Measurements from ENCODE around the gene PSG4.
"Not testable (repeated sequence)": the region's sequence is repeated elsewhere in the genome, so short reads cannot be mapped to it uniquely, and the experiment has no call there.

PSG4 gene

DNA sequence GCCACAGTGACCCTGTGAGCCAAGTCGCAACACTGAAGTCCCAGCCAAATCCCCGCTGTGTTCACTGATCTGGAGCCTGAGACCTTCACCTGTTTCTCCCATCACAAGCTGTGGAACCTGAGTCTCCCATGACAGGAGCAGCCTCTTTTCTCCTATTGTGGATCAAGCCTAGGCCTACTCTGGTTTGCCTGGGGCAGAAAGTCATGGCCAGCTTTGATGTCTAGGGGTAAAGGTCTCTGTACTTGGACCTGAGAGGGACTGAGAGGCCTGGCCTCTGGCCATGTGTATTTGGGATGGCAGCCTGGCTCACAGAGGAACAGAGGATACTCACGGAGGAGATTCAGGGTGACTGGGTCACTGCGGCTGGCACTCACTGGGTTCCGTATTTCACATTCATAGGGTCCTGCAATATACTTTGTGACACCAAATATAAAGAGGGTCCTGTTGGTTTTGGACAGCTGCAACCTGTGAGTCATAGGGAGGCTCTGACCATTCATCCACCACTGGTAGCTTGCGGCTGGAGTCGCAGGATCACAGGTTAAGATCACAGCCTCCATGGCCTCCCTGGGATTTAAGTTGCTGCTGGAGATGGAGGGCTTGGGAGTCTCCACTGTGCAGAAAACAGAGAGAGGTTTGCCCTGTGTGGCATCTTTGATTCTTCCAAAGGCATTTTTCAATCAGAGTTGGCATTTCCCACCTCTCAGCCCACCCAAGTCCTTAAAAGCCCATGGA, 7.6 kb downstream of the PSG4 start:
- DNase-seq = not testable (repeated sequence)

DNA sequence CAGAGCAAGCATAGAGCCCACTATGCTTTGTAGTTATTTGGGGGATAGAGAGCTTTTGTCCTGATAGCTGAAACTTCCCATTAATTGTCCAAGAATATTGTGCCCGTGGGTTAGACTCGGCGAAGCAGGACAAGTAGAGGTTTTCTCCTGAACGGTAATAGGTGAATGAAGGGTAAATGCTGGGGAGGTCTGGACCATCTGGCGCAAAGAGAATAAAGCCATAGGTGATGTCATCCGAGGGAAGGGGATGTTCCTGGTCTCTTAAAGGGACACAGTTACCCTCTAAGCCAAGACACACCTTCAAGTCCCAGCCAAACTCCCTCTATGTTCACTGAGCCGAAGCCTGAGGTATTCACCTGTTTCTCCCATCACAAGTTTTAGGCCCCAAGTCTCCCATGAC, 11.0 kb downstream of the PSG4 start:
- DNase-seq = not testable (repeated sequence)

DNA sequence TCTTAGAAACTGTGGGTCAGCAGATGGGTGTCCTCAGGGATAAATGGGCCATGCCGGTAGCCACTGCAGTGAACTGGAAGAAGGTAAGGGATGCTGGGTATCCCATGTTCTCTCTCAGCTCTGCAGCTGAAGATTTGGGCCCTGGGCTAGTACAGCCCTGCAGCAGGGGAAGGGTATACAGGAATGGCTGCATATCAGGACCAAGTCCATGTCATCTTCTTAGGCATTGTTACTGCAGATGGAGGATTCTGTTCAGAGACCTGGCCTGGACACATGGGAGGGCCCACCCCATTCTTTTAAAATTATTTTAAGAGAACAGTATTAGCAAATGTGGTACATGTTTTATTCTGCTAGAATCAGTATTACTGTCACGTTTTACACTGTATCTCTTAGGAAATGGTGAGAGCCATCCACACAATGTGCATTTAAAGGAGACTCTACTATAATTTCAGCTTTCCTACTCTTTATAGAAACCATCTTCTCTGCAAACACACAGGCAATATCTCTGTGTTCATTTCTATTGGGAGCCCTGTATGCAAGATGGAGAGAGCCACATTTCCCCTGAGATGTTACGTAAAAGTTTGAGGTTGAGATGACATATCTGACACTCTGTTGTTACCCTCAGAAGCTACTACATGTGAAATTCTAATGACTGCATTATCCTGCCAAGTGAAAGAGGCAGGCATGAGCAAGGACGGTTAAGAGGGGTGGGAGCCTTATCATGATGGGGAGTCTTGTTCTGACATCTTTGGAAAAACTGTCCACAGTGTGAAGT, 12.9 kb downstream of the PSG4 start:
- DNase-seq = not testable (repeated sequence)

DNA sequence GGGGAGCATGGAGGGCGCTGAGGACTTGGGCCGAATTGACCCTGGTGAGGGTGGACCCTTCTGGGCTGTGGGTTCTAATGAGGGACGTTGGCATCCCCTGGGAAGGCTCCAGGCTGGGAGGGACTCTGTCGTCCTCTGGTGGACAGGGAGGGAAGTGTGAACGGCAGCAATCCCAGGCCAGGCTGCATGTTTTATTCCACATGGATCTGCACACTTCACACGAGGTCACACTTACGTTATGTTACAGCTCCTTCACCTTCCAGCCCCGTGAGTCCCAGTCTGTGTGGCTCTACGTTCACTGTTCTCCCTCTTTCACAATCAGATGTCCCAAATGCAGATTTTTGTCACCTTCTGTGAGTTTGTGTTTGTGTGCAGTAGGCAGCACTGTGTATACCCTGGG, 17.3 kb downstream of the PSG4 start:
- DNase-seq = not testable (repeated sequence)

DNA sequence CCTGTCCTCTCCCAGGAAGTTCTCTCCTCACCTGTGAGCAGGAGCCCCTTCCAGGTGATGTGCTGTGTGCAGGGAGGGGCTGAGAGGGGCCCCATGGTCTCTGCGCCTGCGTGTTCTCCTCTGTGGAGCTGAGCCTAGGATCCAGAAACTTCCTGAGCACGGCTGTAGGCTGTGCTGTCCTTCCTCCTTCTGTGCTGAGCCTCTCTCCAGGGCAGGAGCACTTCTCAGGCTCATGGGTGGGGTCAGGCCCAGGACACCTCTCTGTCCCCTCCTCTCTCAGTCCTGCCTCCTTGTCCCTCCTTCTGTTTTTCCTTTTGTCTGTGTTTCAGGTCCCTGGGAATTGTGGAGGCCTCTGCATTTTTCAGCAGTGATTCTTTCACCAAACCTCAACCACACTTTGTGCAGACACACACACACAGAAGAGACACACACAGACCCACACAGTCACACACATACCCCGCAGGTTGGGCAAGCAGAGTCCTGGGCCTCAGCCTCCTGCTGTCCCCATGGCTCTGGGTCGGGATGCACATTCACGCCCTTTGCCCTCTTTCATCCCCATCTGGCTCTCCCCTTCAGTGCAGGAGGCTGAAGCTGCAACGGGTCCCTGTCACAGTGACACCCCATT, 19.0 kb downstream of the PSG4 start, which contains the start of gene PSG5:
PSG5 (minus strand) TSS at position 226 of the 625 bp plus-strand sequence; CDS start at position 95, 131 bp downstream.
- DNase-seq = not testable (repeated sequence)

DNA sequence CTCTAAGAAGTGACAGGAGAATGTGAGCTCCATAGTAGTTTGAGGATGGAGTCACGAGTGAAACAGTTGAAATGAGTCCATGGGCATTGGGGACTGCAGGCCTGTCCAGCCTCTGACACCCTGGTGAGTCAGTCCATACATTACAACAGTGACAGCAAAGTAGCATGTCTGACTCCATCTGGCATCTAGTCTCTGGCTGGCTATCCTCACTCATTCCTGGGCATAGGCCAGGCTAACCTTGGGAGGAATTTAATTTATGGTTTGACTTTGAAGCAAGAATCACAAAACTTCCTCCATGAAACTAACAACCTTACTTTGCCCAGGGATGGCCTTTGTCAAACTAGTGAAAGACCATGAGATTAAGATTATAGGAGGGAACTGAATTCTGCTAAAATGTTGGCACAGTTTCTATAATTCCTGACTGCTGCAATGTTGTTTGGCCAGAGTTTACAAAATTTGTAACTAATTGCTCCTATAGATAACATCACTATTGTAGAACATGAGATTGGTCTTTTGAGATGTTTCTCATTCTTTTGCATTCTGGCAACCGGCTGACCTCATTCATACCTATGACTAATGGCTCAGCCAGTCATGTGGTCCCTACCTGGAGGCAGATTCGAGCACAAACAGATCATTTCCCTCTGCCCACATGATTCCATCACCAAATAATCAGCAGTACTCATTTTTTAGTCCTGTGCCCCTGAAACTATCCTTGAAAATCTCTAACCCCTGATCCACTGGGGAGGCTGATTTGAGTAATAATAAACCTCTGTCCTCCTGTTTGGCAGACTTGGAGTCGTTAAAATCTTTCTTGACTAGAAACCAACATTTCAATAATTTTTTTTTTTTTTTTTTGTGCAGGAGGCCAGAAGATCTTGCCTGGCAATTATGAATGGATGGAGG, 23.3 kb downstream of the PSG4 start:
- DNase-seq = not testable (repeated sequence)

DNA sequence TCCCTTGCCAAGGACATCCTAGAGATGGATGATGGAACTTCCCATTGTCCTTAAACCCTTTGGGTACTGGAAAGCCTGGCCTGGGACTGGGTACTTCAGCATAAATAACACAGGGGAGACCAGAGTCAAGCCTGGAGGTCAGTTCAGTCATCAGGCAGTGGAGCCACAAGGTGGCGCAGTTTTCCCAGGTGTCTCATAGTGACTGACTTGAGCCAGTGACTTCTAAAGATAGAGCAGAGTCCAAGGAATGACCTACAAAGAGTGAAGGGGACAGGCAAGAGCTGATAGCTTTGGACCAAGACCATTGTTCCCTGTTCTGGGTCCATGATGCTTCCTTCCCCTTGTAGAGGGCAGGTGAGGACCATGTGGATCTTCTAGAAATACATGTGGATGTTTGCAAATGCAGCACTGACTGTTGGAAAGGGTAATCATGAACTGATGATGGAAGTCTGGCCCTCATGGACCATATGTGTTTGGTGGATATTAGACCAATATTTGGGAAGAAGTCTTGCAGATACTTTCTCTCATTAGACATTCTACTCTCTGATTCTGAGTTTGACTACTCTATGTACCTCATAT, 25.8 kb downstream of the PSG4 start:
- DNase-seq = not testable (repeated sequence)

DNA sequence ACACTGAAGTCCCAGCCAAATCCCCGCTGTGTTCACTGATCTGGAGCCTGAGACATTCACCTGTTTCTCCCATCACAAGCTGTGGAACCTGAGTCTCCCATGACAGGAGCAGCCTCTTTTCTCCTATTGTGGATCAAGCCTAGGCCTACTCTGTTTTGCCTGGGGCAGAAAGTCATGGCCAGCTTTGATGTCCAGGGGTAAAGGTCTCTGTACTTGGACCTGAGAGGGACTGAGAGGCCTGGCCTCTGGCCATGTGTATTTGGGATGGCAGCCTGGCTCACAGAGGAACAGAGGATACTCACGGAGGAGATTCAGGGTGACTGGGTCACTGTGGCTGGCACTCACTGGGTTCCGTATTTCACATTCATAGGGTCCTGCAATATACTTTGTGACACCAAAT, 26.9 kb downstream of the PSG4 start:
- DNase-seq = not testable (repeated sequence)

DNA sequence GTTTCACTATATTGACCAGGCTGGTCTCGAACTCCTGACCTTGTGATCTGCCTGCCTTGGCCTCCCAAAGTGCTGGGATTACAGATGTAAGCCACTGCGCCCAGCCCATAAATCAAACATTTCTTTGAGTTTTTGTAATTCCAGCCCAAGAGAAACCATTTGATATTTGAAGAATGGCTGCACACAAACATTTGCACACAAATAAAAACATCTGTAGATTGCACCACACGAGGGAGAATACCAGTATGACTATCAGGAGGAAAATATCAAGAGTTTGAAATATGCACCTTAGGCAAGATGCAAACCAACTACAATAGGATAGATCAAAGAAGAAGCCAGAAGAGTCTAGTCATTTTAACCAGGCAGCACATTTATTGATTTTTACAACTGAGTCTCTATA, 39.5 kb downstream of the PSG4 start:
- DNase-seq = not testable (repeated sequence)

DNA sequence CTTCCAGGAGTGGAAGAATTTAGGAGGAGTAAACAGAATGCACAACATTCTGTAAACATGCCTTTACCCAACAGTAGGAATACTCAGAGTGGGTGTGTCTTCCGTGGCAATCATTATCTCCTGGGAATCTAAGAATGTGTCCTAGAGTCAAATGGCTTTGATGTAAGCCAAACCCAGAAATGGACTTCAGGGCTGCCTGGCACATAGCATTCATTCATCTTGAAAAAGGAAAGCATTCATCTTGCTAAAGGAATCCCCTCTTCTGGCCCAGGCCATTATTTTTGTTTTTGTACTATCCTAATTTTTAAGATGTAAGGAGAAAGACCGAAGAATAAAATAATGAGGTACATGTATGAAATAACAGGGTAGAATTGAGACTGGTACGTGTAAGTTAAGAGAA, 42.3 kb downstream of the PSG4 start:
- DNase-seq = not testable (repeated sequence)

DNA sequence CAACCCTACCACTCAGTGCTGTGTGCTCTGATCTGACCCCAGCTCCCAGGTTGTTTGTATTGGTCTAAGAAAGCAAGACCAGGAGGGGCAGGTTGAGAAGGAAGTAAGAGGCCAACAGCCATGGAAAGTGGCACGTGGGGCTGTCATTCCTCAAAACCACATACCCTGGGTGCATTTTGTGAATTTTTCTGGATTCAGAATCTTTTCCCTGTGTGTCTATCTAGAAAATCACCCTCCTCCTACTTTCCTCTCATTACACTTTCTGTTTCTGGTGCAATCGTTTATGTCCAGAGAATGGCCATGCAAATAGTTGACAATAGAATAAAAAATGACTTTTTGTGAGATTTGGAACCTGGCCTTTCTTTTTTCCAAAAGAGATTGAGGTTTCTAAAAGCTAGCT, 43.2 kb downstream of the PSG4 start:
- not testable (repeated sequence) for DNase-seq

DNA sequence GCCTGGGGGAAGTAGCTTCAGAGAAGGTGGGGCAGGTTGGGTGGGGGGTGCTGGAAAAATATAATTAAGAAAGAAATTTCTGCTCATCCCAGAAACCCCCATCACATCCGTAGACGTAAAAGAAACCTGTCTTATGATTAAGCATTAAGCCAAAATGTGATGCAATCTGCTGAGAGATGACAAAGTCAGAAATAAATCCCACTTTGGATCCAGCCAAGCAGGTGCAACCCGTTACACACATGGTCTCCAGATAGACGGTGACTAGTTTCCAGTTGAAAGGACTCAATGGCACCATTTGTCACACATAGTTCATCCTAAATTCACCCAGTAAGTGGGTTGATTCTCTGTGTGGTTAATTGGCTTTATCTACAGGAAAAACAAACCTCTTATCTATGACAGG, 53.2 kb downstream of the PSG4 start:
- no peak for DNase-seq

DNA sequence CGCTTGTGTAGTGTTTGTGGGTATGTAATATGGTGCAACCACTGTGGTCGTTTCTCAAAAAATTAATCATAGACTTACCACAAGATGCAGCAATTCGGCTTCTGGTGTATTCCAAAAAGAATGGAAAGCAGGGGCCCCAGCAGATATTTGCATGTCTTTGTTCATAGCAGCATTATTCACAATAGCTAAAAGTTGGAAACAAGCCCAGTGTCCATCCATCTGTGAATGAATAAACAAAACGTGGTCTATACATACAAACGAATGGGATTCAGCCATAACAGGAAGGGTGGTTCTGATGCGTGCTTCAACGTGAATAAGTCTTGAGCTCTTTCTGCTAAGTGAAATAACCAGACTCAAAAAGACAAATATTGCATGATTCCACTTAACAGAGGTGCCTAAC, 55.6 kb downstream of the PSG4 start:
- not testable (repeated sequence) for DNase-seq

DNA sequence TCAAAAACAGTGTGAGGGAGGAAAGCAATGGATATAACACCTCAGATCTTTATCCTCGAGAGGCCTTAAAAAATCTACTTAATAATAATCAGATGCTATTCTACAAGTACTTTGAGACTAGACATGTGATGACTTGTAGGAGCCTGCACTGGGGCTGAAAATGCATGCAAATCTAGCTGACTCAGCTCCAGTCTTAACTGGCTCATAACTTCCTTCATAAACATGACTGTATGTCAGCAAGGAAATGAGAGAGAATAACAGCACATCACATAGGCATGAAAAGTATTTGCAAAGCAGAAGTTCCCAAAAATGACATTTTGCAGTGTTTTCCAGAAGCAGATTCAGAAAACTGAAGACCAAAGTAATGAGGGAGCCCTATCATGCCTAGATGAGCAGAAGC, 57.2 kb downstream of the PSG4 start:
- no peak for DNase-seq

Measured in stimulated activated naive CD4-positive, alpha-beta T cell (primary cell).